HL-60/S4 treated with retinoic acid at 250 ng/mL for 4 days and 3 days (cell line): ENCODE measurements around the gene GLMP.
"Not testable (repeated sequence)": the region's sequence is repeated elsewhere in the genome, so short reads cannot be mapped to it uniquely, and the experiment has no call there.

Experiments used
- in situ Hi-C: fragments of 300-500 bp; cut with MboI; formaldehyde crosslinking; loops from 2 replicates; pipeline ENCODE4 v1.7.0; 2022; ENCODE audit warnings: low sequenced_read_pairs

GLMP gene

DNA sequence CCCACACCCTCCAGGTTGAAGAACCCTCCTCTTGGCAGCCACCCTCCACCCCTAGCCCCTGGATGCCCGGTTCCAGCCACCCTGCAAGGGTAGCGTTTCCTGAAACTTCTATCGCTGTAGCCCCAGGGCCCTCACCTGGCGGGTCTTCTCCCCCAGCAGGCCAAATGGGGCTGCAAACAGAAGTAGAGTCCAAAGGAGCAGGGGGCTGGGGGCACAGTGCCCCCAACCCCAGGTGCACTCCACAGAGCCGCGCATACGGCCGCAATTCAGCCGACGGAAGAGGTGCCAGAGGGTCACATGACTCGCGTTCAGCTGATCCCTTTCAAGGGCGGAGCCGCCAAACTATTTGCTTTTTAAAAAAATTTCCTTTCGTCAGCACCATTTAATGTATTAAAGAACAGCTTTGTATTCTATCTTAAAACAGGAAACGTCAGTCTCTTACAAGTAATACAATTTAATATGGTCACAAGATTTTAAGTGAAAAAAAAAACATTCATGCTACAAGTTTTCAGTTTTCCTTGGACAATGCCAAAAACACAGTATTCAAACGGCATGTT is at the start of gene GLMP:
Gene GLMP (minus strand): TSS at position 289 of the 557 bp plus-strand sequence. CDS start 34 bp downstream, at position 255.
- in situ Hi-C loops: no loop called here

DNA sequence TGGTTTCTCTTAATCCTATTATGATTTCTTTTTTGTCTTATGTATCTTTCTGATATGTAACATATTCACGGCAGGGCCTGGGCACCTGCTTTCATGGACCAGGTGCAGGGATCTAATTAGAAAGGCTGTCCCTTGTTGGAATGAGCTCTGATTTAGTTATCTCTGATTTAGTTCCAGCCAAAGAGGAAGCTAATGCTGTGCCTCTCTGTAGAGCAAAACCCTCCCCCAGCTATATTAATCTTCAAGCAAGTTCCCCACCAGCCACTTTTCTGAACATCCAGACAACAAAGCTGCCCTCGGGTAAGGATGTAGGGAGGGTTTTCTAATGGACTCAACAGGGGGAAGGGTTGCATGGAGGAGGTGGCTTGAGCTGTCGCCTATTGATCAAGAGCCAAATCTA is 48.9 kb upstream of the GLMP start:
- in situ Hi-C loops: no loop called here

DNA sequence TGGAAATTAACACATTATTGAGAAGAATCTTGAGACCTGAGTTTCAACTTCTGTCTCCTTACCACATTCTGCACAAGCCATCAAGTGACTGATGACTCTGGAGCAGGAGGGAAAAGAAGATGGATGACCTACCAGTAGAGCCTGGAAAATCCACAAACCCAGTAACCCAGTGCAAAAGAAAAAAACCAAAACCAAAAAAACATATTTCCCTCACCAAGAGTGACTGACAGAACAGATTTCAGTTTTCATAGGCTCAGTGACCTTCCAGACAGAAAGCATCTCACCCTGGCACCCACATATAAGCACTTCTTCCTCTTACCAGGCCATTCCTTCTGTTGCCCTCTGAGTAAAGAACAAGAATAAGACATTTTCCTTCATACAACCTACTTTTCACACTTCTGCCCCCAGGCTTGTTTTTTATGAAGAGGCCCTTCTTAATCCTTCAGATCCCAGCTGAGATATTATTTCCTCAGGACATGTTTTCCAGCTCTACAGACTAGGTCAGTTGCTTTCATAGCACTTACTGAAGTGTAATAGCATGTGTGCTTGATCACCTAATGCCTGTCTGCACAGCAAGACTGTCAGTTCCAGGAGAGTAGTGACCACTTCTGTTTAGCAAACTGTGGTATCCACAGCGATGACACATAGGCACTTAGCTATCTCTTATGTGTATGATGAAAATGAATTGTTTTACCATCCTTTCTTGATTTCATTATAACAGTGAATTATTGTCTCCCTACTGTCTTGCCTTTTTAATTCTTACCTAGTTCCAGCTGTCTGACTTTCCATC is 46.9 kb upstream of the GLMP start:
- in situ Hi-C loops: no loop called here

DNA sequence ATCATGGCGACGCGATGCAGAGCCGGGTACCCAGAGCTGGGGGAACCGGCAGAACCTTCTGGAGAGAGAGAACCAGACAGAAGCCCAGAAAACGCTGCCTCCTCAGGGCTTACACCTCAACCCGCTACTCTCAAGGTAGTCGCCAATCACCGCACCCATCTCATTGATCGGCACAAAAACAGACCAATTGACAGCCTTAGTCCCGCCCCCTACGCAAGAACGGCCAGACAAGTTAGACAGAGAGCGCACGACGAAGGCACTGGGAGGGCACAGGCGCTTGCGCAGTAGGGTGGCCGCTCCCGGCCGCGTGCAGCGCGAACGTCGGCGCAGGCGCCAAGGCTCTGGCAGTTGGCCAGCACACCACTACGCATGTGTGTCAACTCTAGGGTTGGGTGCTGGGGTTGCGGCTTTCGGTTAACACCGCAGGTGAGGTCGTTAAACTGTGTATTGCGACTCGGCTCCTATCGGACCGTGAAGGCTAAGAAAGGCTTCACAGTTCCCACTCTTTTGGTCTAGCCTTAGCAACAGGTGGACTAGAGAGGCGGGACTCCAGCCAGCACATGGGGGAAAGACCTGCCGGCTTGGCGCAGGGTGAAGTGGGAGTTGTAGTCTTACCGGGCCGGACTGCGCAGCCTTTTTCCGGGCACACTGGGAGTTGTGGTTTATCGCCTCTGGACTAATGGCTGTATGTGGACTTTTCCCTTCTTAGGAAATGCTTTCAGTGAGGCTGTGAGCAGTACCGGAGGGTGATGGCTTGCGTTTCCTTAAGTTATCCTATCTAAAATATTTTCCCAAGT is 42.9 kb upstream of the GLMP start, which contains the start of the genes CCT3 and TSACC:
Gene CCT3 (minus strand): TSS at position 113 of the 797 bp plus-strand sequence. CDS start 108 bp downstream, at position 5.
Gene TSACC (plus strand): TSS at position 347 of the 797 bp plus-strand sequence. CDS start 1,232 bp downstream, outside the sequence.
- in situ Hi-C loops: no loop called here

- in situ Hi-C loops: no loop called here
Measured at GRCh38 chr1:156337888-156338179, 42.4 kb upstream of the GLMP start.

- in situ Hi-C loops: no loop called here
Measured at GRCh38 chr1:156337052-156337887, 41.8 kb upstream of the GLMP start.

DNA sequence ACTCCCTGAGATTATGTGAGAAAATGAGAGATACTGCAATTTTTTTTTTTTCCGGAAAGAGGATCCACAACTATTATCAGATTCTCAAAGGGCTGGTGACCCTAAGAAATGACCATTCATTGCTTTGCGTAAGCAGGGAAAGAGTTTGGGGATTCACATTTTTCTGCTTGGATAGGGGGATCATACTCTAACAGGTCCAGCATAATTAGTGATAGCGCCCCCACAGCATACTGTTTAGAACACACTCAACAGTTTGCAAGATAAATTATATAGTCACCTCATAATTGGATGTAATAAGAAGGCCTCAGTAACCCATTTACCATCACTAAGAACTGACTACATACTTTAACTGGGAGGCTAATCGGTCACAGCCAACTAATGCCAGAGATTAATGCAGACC is 40.8 kb upstream of the GLMP start:
- in situ Hi-C loops: no loop called here

DNA sequence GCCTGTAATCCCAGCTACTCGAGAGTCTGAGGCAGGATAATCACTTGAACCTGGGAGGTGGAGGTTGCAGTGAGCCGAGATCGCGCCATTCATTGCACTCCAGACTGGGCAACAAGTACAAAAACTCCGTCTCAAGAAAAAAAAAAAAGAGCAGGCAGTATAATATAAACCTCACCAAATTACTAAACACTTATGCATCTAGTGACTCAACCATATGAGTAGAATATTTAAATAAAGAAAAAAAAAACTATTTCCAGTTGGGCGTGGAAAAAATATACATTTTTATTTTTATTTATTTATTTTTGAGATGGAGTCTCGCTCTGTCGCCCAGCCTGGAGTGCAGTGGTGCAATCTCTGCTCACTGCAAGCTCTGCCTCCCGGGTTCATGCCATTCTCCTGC is 27.7 kb upstream of the GLMP start:
- in situ Hi-C loops: not testable (repeated sequence)

DNA sequence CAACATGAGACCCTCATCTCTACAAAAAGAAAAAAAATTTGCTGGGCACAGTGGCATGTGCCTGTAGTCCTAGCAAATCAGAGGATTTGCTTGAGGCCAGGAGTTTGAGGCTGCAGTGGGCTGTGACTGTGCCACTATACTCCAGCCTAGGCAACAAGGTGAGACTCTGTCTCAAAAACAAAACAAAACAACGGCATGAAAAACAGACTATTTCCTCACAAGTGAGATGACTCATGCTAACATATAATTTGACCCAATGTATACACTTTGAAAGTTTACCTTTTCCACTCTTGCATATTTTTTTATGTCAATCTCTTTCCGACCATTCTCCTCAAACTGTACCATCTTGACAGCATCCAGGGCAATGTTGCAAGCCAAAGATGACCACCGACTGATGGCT is 25.1 kb upstream of the GLMP start:
- in situ Hi-C loops: no loop called here

DNA sequence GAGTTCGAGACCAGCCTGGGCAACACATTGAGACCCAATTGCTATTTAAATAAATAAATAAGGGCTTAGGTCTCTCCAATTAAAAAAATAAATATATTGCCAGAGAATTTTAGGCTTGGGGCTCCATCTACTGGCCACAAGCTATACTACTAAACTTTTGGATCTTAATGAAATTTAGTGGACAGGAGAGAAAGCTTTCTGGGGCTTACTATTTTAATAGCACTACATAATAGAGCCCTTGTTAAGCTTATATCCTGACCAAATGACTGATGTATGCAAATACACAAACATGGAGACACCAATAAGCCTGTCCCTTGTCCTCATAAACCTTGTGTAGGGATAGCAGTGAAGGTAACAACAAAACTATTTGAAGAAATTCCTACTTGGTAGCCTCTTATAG is 24.2 kb upstream of the GLMP start:
- in situ Hi-C loops: no loop called here

- in situ Hi-C loops: no loop called here
Measured at GRCh38 chr1:156316909-156317308, 21.4 kb upstream of the GLMP start.

GRCh38 chr1:156310962-156311361 is 15.5 kb upstream of the GLMP start:
- in situ Hi-C loops: no loop called here

DNA sequence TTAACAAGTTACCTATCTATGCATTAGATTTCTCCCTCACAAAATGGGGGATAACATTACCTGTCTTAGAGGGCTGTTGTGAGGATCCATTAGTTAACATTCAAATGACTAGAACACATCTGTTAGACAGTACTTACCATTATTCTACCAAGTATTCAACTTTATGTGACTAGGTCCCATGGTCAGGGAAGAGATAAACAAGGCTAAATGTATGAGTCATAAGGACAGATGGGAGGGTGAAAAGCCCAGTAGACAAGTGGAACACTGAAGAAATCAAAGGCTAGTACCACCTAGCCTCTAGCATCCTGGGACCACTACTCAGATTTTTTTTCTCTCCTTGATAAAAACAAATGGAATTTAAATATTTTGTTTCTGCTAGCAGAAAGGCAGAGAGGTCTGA is 12.6 kb upstream of the GLMP start:
- in situ Hi-C loops: no loop called here

- in situ Hi-C loops: no loop called here
Measured at GRCh38 chr1:156305215-156305614, 9.7 kb upstream of the GLMP start.

DNA sequence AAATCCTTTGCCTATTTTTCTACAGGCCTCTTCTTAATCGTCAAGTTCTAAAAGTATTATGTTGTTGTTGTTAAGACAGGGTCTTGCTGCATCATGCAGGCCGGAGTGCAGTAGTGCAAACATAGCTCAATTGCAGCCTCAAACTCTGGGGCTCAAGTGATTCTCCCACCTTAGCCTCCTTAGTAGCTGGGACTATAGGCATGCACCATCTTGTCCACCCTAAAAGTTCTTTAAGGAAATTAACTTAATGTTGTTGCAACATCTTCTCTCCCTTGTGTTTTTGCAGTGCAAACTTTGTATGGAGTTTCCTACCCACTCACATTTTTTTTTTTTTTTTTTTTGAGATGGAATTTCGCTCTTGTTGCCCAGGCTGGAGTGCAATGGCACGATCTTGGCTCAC is 7.8 kb upstream of the GLMP start:
- in situ Hi-C loops: no loop called here

- in situ Hi-C loops: no loop called here
Measured at GRCh38 chr1:156298852-156299357, 3.4 kb upstream of the GLMP start, which contains the start of gene VHLL. Gene VHLL (minus strand): TSS chr1:156299307. CDS start chr1:156299189, 118 bp downstream.

DNA sequence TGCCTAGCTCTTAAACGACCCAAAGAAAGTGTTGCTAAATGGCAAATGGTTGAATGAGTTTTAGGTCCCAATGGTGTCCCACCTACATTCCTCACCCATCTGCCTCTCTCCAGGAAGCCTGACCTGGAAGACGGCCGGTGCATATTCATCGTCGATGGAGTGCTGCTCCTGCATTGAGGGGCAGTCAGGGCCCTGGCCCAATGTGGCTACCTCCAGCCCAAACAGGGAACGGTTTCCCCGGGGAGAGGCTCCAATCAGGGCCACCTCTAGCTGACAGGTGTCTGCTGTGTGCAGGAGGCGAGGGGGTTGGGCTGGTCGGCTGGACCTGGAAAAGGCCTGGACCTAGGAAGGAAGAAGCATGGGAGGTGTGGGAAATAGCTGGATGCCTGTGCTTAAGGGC is 1.6 kb downstream of the GLMP start:
- in situ Hi-C loops: no loop called here

- in situ Hi-C loops: no loop called here
Measured at GRCh38 chr1:156293098-156293434, 2.4 kb downstream of the GLMP start.

DNA sequence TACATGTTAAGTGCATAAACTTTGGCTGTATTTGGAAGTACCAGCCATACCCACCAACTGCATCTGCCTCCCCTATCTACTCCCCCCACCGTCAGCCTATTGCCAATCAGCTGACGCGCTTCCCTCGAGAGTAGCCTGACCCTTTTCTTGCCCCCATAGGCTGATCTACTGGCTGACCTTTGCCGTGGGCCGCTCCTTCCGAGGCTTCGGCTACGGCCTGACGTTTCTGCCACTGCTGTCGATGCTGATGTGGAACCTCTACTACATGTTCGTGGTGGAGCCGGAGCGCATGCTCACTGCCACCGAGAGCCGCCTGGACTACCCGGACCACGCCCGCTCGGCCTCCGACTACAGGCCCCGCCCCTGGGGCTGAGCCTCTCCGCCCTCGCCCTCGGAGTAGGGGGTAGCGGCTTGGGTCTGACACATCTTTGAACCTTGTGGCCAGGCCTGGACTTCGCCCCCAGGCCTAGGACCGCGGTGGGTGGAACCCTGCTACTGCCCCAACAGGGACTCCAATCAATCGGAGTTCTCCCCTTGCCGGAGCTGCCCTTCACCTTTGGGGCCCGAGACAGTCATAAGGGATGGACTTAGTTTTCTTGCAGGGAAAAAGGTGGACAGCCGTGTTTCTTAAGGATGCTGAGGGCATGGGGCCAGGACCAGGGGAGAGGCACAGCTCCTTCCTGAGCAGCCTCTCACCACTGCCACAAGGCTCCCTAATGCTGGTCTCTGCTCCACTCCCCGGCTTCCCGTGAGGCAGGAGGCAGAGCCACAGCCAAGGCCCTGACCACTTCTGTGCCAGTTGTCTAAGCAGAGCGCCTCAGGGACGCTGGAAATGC is 4.0 kb downstream of the GLMP start:
- in situ Hi-C loops: no loop called here

- in situ Hi-C loops: no loop called here
Measured at GRCh38 chr1:156289857-156290256, 5.6 kb downstream of the GLMP start.
